Ectodermal cell (in vitro differentiated cells): Measurements from ENCODE around the gene PSMF1.

Source experiments
- H3K27ac ChIP-seq: 2 replicates; pipeline ENCODE4 v1.7.0; 2013; ENCODE audit warnings: mild to moderate bottlenecking, low read depth, low read length; ENCODE audit not compliant: insufficient read depth, poor library complexity, severe bottlenecking
- H3K27me3 ChIP-seq: 2 replicates; pipeline ENCODE4 v1.7.0; 2013; ENCODE audit warnings: mild to moderate bottlenecking, low read length; ENCODE audit not compliant: insufficient read depth, control insufficient read depth, poor library complexity, severe bottlenecking
- H3K36me3 ChIP-seq: one replicate; pipeline ENCODE4 v1.7.0; 2013; ENCODE audit warnings: low read length; ENCODE audit not compliant: control insufficient read depth, insufficient read depth
- H3K4me1 ChIP-seq: one replicate; pipeline ENCODE4 v1.7.0; 2013; ENCODE audit warnings: low read length; ENCODE audit not compliant: control insufficient read depth, insufficient read depth
- H3K4me3 ChIP-seq: 2 replicates; pipeline ENCODE4 v1.7.0; 2013; ENCODE audit warnings: low read depth, low read length, control low read depth; ENCODE audit not compliant: insufficient read depth
- H3K9me3 ChIP-seq: 2 replicates; pipeline ENCODE4 v1.7.0; 2013; ENCODE audit warnings: mild to moderate bottlenecking, low read length, moderate library complexity; ENCODE audit not compliant: control insufficient read depth
- WGBS, 2 experiments: methylation state at CpG; one replicate each; pipeline ENCODE4 v1.1.7; 2013; ENCODE audit warnings: missing lambda C conversion rate in 2 of 2; 5-methylcytosine and 5-hydroxymethylcytosine counted together

PSMF1 gene

DNA sequence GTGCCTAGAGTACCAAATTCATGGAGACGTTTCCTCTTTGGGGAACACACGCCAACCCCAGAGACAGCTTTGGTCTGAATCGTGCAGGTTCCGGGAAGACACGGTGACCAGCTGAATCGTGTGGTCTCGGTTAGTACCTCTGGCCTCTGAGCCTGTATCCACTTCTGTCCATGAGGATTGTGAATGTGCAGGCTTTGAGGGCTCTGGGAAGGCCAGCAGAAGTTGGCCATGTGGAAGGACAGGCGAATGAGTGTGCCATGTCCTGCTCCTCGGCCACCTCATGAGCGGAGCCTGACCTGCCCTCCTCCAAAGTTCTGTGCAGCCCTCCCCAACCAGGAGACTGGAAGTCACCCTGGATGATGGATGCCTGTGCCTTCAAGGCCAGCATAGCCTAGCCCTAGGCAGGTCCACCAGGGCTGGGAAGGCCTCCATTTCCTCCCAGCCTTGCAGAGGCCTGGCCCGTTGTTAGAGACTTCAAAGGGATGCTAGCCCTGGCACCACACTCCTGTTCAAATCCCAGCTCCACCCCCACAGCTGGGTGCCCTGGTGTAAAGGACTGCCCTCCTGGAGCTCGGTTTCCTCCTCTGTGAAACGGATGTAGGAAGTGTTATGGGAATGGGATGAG lies 68.1 kb downstream of the PSMF1 start:
- 71 to 75% methylated on average over 13 of the region's 13 CpGs for WGBS, 2 experiments
- H3K27ac ChIP-seq, result no peak overlapping the region

DNA sequence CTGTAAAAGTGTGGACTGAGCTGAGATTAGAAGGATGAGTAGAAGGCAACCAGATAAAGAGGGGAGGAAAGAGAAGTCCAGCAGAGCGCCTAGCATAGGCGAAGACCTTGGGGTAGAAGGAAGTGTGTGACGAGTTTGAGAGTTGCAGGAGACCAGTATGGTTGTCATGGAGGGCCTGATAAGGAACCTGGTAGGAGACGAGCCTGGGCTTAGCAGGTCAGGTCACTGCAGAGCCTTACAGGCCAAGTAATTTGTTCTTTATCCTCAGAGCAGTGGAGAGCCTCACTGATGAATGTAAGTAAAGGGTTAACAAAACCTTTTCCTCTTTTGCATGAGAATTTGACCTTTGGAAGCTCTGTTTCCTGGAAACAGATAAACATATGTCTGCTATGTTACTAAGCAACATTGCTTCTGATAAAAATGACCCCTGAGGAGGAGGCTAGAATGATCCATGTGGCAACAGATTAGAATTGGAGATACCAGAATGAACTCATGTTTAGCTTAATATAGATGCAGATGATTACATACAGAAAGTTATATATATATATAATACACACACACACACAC lies 69.3 kb downstream of the PSMF1 start:
- Histone ChIP-seq H3K36me3 (no peaks in the 10 kb centered on the region), H3K4me3 (no peak overlapping the region), H3K9me3 (no peaks in the 10 kb centered on the region), H3K27me3 (peaks cover 32% of the 10 kb centered on the region), H3K27ac (no peak overlapping the region), H3K4me1 (no peaks in the 10 kb centered on the region)
- 72 to 73% methylated on average over 4 of the region's 4 CpGs for WGBS, 2 experiments

More for the DNA sequence above, 68.1 kb downstream of the PSMF1 start:
- Histone ChIP-seq H3K4me3 (no peak overlapping the region), H3K36me3 (no peaks in the 10 kb centered on the region), H3K9me3 (no peaks in the 10 kb centered on the region), H3K27me3 (peaks cover 38% of the 10 kb centered on the region), H3K4me1 (no peaks in the 10 kb centered on the region)

DNA sequence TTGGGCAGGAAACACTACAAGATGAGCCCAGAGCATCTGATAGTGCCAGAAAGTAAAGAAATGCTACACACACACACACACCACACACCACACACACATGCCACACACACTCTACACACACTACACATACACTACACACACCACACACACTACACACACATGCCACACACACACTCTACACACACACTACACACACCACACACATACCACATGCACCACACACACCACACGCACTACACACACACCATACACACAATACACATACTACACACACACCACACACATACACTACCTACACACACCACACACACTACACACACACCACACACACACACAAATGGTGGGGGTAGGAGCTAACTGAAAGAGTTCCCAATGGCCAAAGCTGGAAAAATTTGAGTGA lies 69.9 kb downstream of the PSMF1 start:
- 80 to 92% methylated on average over 1 of the region's 1 CpG for WGBS, 2 experiments
- Histone ChIP-seq H3K4me1 (no peaks in the 10 kb centered on the region), H3K4me3 (no peak overlapping the region), H3K9me3 (no peaks in the 10 kb centered on the region), H3K36me3 (no peaks in the 10 kb centered on the region), H3K27me3 (peaks cover 26% of the 10 kb centered on the region), H3K27ac (no peak overlapping the region)

DNA sequence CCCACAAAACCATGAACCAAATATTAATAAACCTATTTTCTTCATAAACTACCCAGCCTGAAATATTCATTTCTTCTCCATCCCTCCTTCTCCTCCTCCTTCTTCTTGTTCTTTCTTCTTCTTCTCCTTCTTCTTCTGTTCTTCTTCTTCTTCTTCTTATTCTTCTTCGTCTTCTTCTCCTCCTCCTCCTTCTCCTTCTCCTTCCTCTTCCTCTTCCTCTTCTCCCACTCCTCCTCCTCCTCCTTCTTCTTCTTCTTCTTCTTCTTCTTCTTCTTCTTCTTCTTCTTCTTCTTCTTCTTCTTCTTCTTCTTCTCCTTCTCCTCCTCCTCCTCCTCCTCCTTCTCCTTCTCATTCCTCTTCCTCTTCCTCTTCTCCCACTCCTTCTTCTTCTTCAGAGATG lies 71.4 kb downstream of the PSMF1 start:
- peaks cover 11% of the 10 kb centered on the region for H3K27me3 ChIP-seq
- no peaks in the 10 kb centered on the region for H3K9me3 ChIP-seq
- no peak overlapping the region for H3K4me3 ChIP-seq
- no peak overlapping the region for H3K27ac ChIP-seq
- WGBS, 2 experiments, result 84 to 87% methylated on average over 1 of the region's 1 CpG
- no peaks in the 10 kb centered on the region for H3K4me1 ChIP-seq
- no peaks in the 10 kb centered on the region for H3K36me3 ChIP-seq

DNA sequence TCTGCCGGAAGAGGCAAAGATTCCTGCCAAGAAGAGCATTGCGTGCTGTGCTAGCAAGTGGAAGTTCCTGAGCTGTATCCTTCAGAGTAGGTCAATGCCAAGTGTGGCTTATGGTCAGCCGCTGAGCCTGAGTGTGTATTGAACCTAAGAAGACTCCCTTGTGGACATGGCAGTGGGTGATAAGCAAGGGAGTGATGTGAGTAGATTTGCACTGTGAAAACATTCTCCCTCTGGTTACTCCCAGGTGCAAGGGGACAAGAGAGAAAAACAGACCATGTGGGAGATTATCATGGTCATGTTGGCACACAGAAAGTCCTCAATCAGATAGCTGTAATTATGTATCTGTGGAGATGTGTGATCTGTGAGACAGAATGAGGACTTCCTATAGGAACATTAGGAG lies 72.4 kb downstream of the PSMF1 start:
- 94 to 95% methylated on average over 3 of the region's 3 CpGs for WGBS, 2 experiments
- no peak overlapping the region for H3K4me3 ChIP-seq
- peaks cover 4% of the 10 kb centered on the region for H3K27me3 ChIP-seq
- no peaks in the 10 kb centered on the region for H3K4me1 ChIP-seq
- H3K9me3 ChIP-seq, result no peaks in the 10 kb centered on the region
- no peaks in the 10 kb centered on the region for H3K36me3 ChIP-seq
- H3K27ac ChIP-seq, result no peak overlapping the region

DNA sequence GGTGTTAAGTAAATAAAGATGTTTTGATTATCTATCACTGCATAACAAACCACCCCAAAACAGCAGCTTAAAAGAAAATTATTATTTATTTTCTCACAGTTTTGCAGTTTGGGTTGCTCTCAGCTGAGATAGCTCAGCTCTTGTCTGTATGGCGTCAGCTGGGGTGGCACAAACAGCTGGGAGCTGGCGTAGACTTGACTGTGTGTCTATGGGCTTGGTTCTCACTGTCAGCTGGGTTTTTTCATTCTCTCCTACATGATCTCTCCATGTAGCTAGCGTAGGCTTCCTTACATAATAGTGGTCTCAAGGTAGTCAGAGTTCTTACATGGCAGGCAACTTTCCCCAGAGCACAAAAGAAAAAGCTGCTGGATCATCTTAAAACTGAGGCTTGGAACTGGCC lies 72.9 kb downstream of the PSMF1 start:
- H3K9me3 ChIP-seq, result no peaks in the 10 kb centered on the region
- WGBS, 2 experiments, result 93% methylated on average over 3 of the region's 3 CpGs
- no peaks in the 10 kb centered on the region for H3K36me3 ChIP-seq
- H3K27me3 ChIP-seq, result no peaks in the 10 kb centered on the region
- H3K27ac ChIP-seq, result no peak overlapping the region
- H3K4me1 ChIP-seq, result no peaks in the 10 kb centered on the region
- no peak overlapping the region for H3K4me3 ChIP-seq

DNA sequence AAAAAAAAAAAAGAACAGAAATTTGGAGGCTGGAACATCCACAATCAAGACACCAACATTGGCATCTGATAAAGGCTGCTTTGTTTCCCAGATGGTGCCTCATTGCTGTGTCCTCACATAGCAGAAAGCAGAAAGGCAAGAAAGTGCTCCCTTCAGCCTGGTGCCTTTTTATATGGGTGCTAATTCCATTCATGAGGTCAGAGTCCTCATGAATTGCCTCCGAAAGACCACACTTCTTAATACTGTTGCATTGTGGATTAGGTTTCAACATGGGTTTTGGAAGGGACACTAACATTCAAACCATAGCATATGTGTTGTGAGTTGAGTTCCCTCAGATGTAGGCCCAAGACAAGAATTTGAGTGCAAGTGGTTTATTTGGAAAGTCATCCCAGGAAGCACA lies 76.8 kb downstream of the PSMF1 start:
- 91 to 100% methylated on average over 1 of the region's 1 CpG for WGBS, 2 experiments
- H3K4me3 ChIP-seq, result no peak overlapping the region
- H3K9me3 ChIP-seq, result no peaks in the 10 kb centered on the region
- no peaks in the 10 kb centered on the region for H3K4me1 ChIP-seq
- H3K27me3 ChIP-seq, result no peaks in the 10 kb centered on the region
- no peak overlapping the region for H3K27ac ChIP-seq
- no peaks in the 10 kb centered on the region for H3K36me3 ChIP-seq

DNA sequence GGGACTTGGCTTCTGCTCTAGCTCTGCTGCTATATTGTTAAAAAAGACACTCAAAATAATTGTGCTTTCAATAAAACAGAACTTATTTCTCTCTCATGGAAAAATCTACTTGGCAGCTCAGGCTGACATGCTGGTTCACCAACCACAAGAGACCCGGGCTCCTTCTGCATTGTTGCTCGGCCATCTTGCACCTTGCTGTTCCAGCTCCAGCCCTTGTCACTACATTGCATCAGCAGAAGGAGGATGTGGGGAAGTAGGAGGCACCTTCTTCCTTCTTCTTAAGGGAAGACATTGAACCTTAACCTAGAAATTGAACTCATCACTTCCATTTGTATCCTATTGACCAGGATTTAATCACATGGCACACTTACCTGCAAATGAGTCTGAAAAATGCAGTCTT lies 78.2 kb downstream of the PSMF1 start:
- WGBS, 2 experiments, result 82 to 94% methylated on average over 2 of the region's 2 CpGs

DNA sequence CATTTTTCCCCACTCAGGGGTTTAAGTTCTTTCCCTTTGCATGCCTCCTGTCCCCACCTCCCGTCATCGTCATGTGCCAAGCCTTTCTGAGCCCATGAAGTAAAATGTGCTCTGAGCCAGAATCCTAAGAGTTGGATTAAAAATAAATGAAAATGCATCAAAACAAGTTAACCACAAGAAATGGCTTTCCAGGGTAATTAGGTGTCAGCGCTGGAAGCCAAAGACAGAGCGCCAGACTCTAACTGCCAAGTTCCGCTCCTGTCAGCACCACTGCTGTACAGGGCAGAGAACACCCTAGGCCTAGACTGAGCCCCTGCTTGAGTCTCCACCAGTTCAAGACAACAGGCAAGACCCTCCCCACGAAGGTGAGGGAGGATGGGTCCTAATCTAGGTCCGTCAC lies 79.4 kb downstream of the PSMF1 start:
- Histone ChIP-seq H3K27ac (no peak overlapping the region), H3K4me3 (no peak overlapping the region), H3K27me3 (no peaks in the 10 kb centered on the region), H3K36me3 (no peaks in the 10 kb centered on the region), H3K4me1 (no peaks in the 10 kb centered on the region), H3K9me3 (no peaks in the 10 kb centered on the region)
- WGBS, 2 experiments, result 88 to 89% methylated on average over 7 of the region's 7 CpGs

More for the DNA sequence above, 78.2 kb downstream of the PSMF1 start:
- Histone ChIP-seq H3K27me3 (no peaks in the 10 kb centered on the region), H3K36me3 (no peaks in the 10 kb centered on the region), H3K27ac (no peak overlapping the region), H3K4me1 (no peaks in the 10 kb centered on the region), H3K9me3 (no peaks in the 10 kb centered on the region), H3K4me3 (no peak overlapping the region)

DNA sequence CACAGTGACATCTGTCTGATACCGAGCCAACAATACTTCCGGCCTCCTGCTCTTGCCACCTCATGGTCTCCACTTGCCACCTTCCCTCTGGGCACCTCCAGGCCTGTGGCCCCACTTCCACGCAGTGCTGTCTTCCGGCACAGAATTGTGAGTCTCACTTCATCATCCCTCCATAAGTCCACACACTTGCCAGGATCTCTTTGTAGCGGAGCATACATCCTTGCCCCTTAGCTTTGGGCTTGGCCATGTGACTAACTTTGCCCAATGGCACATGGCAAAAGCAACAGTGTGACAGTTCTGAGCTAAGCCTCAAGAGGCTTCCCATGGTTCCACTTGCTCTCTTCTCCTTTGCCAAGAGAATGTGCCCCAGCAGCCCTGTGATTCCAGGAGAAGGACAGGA lies 80.3 kb downstream of the PSMF1 start:
- Histone ChIP-seq H3K4me1 (no peaks in the 10 kb centered on the region), H3K9me3 (no peaks in the 10 kb centered on the region), H3K36me3 (no peaks in the 10 kb centered on the region), H3K27me3 (no peaks in the 10 kb centered on the region), H3K4me3 (no peak overlapping the region), H3K27ac (no peak overlapping the region)
- 92 to 94% methylated on average over 5 of the region's 5 CpGs for WGBS, 2 experiments
